Measurements from ENCODE around the gene ARHGAP22.

ARHGAP22 gene

GRCh38 chr10:48536916-48537890, 67.7 kb downstream of the ARHGAP22 start:
- no peak for DNase-seq
- no peak for TF ChIP-seq POLR2A (IDR thresholded peaks at IDR 0.05; ENCODE audit: low read length)

- DNase-seq: no peak
- no peak for TF ChIP-seq GATA1 (IDR thresholded peaks at IDR 0.05; ENCODE audit: low read depth, low read length)
- TF ChIP-seq POLR2A (IDR thresholded peaks at IDR 0.05; ENCODE audit: low read length): no peak
Observed at GRCh38 chr10:48536156-48536500, 68.7 kb downstream of the ARHGAP22 start.

GRCh38 chr10:48535416-48536155, 69.3 kb downstream of the ARHGAP22 start:
- no peak for TF ChIP-seq POLR2A (IDR thresholded peaks at IDR 0.05; ENCODE audit: low read length)
- no peak for TF ChIP-seq GATA1 (IDR thresholded peaks at IDR 0.05; ENCODE audit: low read depth, low read length)

GRCh38 chr10:48533951-48534720, 70.7 kb downstream of the ARHGAP22 start:
- TF ChIP-seq GATA1 (IDR thresholded peaks at IDR 0.05; ENCODE audit: low read depth, low read length) (no peak), POLR2A (IDR thresholded peaks at IDR 0.05; ENCODE audit: low read length) (no peak)
- no peak for DNase-seq

More at GRCh38 chr10:48535416-48536155, 69.3 kb downstream of the ARHGAP22 start:
- no peak for DNase-seq

- DNase-seq: no peak
- TF ChIP-seq POLR2A (IDR thresholded peaks at IDR 0.05; ENCODE audit: low read length): no peak
Observed at GRCh38 chr10:48533540-48533939, 71.3 kb downstream of the ARHGAP22 start.

- no peak for TF ChIP-seq POLR2A (IDR thresholded peaks at IDR 0.05; ENCODE audit: low read length)
- no peak for TF ChIP-seq GATA1 (IDR thresholded peaks at IDR 0.05; ENCODE audit: low read depth, low read length)
- no peak for DNase-seq
Observed at GRCh38 chr10:48531486-48531885, 73.4 kb downstream of the ARHGAP22 start.

GRCh38 chr10:48529331-48529730, 75.5 kb downstream of the ARHGAP22 start:
- no peak for TF ChIP-seq POLR2A (IDR thresholded peaks at IDR 0.05; ENCODE audit: low read length)
- no peak for TF ChIP-seq GATA1 (IDR thresholded peaks at IDR 0.05; ENCODE audit: low read depth, low read length)
- DNase-seq: no peak

GRCh38 chr10:48527756-48528155, 77.1 kb downstream of the ARHGAP22 start:
- DNase-seq: no peak
- TF ChIP-seq POLR2A (IDR thresholded peaks at IDR 0.05; ENCODE audit: low read length) (no peak), GATA1 (IDR thresholded peaks at IDR 0.05; ENCODE audit: low read depth, low read length) (no peak)

- no peak for DNase-seq
- TF ChIP-seq GATA1 (IDR thresholded peaks at IDR 0.05; ENCODE audit: low read depth, low read length) (no peak), POLR2A (IDR thresholded peaks at IDR 0.05; ENCODE audit: low read length) (no peak)
Observed at GRCh38 chr10:48526846-48527505, 77.9 kb downstream of the ARHGAP22 start.

- DNase-seq: no peak
- TF ChIP-seq GATA1 (IDR thresholded peaks at IDR 0.05; ENCODE audit: low read depth, low read length) (no peak), POLR2A (IDR thresholded peaks at IDR 0.05; ENCODE audit: low read length) (no peak)
Observed at GRCh38 chr10:48526011-48526821, 78.7 kb downstream of the ARHGAP22 start.

- no peak for DNase-seq
- no peak for TF ChIP-seq POLR2A (IDR thresholded peaks at IDR 0.05; ENCODE audit: low read length)
- no peak for TF ChIP-seq GATA1 (IDR thresholded peaks at IDR 0.05; ENCODE audit: low read depth, low read length)
Observed at GRCh38 chr10:48525113-48525512, 79.8 kb downstream of the ARHGAP22 start.

- no peak for TF ChIP-seq GATA1 (IDR thresholded peaks at IDR 0.05; ENCODE audit: low read depth, low read length)
- TF ChIP-seq POLR2A (IDR thresholded peaks at IDR 0.05; ENCODE audit: low read length): no peak
- peak; percentile 58 to 69 for DNase-seq
Observed at GRCh38 chr10:48523820-48524758, 80.8 kb downstream of the ARHGAP22 start.
